ENCODE data around the gene TP63.

- no peak for TF ChIP-seq CTCF (IDR thresholded peaks at IDR 0.05)
- no peak for TF ChIP-seq POLR2A (IDR thresholded peaks at IDR 0.05)
These were observed 217.3 kb downstream of the TP63 start for GRCh38 chr3:189848395-189849040.

Measured in adrenal gland (tissue), 5 donors.